Lung (tissue), 12 donors: Measurements from ENCODE around the gene CYB561D1. TPM values are rescaled to one million over a fixed set of nuclear protein-coding genes. Genes with fewer than 3 reads are reported as not detected.

ENCODE experiments used
- ATAC-seq: fragments of 200-7000 bp; cut with Tn5 transposase; one replicate; pipeline ENCODE4 v1.9.1; 2020; ENCODE audit warnings: moderate number of reproducible peaks; ENCODE audit not compliant: insufficient read depth, low FRiP score
- DNase-seq, 3 donors: peaks; one replicate each; pipeline ENCODE4 v3.0.0-alpha.2; 2013 to 2017
- H3K27ac ChIP-seq, 2 donors: one replicate each; pipeline ENCODE4 v1.5.1; 2013; ENCODE audit warnings: mild to moderate bottlenecking in 2 of 2, moderate library complexity in 2 of 2, control low read depth in 1 of 2, inconsistent platforms in 1 of 2, low read depth in 1 of 2, low read length in 1 of 2
- H3K27me3 ChIP-seq, 3 donors: one replicate each; pipeline ENCODE4 v1.5.1; 2013; ENCODE audit warnings: low read length in 2 of 3; ENCODE audit not compliant: control insufficient read depth in 3 of 3, insufficient read depth in 3 of 3
- H3K36me3 ChIP-seq, 4 donors: one replicate each; pipeline ENCODE4 v1.5.1; 2013; ENCODE audit warnings: low read length in 4 of 4, mild to moderate bottlenecking in 1 of 4, moderate library complexity in 1 of 4; ENCODE audit not compliant: control insufficient read depth in 4 of 4, insufficient read depth in 4 of 4
- H3K4me1 ChIP-seq, 5 donors: one replicate each; pipeline ENCODE4 v1.5.1; 2013; ENCODE audit warnings: low read length in 5 of 5, mild to moderate bottlenecking in 2 of 5, moderate library complexity in 1 of 5; ENCODE audit not compliant: control insufficient read depth in 5 of 5, insufficient read depth in 5 of 5
- H3K4me3 ChIP-seq: one replicate; pipeline ENCODE4 v1.5.1; 2013; ENCODE audit warnings: mild to moderate bottlenecking, control low read depth, moderate library complexity
- H3K9ac ChIP-seq, 2 donors: one replicate each; pipeline ENCODE4 v1.5.1; 2013; ENCODE audit warnings: low read length in 2 of 2, control low read depth in 1 of 2; ENCODE audit not compliant: insufficient read depth in 1 of 2
- H3K9me3 ChIP-seq, 4 donors: one replicate each; pipeline ENCODE4 v1.5.1; 2013; ENCODE audit warnings: low read length in 3 of 4, mild to moderate bottlenecking in 1 of 4, moderate library complexity in 1 of 4; ENCODE audit not compliant: control insufficient read depth in 4 of 4, insufficient read depth in 3 of 4
- CTCF ChIP-seq: IDR thresholded peaks from 2 replicates; pipeline ENCODE4 v1.5.1; 2012; ENCODE audit warnings: mild to moderate bottlenecking; ENCODE audit errors: control extremely low read depth, extremely low read depth
- WGBS, 2 donors: extraction: QIAGEN DNeasy Blood & Tissue Kit; methylation state at CpG; one replicate each; pipeline ENCODE4 v1.1.7; 2013; 5-methylcytosine and 5-hydroxymethylcytosine counted together
- polyA plus RNA-seq, 2 donors: library from polyadenylated mRNA; stranded (reverse); fragments of 200-250 nt; gene quantifications; one replicate each; pipeline ENCODE4 v1.2.1, GENCODE V29; 2013
- total RNA-seq, 2 donors: library from RNA; depleted of rRNA in 1 of 2; stranded (reverse); fragments of >200 nt in 1 of 2; gene quantifications; one replicate each; pipeline ENCODE4 v1.2.1, GENCODE V29; 2014 to 2021
- donor health status: control.
- donor health status: control.
- donor health status: Bipolar disorder and iron deficiency.
- donor health status: healthy.
- donor health status: DM: yes; HTN: yes; CAD: no.

CYB561D1 gene
- total and polyA plus RNA-seq, 4 donors, result 3.4 to 13.6 (median 6.2) TPM

- H3K9me3 ChIP-seq, result no peaks in the 10 kb centered on the region
- no peak overlapping the region for H3K9ac ChIP-seq
- TF ChIP-seq CTCF, result no peak
- 90 to 94% methylated on average over 9 of the region's 9 CpGs for WGBS, 2 donors
- no peak overlapping the region for H3K4me3 ChIP-seq
- H3K27ac ChIP-seq, result no peak overlapping the region
- no peaks in the 10 kb centered on the region for H3K4me1 ChIP-seq
- H3K27me3 ChIP-seq, result peaks cover 0 to 3% (median 0%) of the 10 kb centered on the region in 3 donors
- ATAC-seq (no peak), DNase-seq (no peak)
- no peaks in the 10 kb centered on the region for H3K36me3 ChIP-seq
Measured at GRCh38 chr1:109538827-109539555, 45.1 kb downstream of the CYB561D1 start.

- Histone ChIP-seq H3K27me3 (peaks cover 0 to 3% (median 0%) of the 10 kb centered on the region in 3 donors), H3K4me1 (no peaks in the 10 kb centered on the region), H3K36me3 (no peaks in the 10 kb centered on the region), H3K9me3 (no peaks in the 10 kb centered on the region), H3K27ac (no peak within 1 kb of the TSS), H3K9ac (no peak within 1 kb of the TSS), H3K4me3 (no peak within 1 kb of the TSS)
- no peak for DNase-seq
- 63 to 69% methylated on average over 7 of the region's 7 CpGs for WGBS, 2 donors
- no peak for TF ChIP-seq CTCF
- ATAC-seq, result no peak
Measured at GRCh38 chr1:109539676-109540075, 45.8 kb downstream of the CYB561D1 start, which contains the start of gene GPR61. Gene GPR61 (plus strand): TSS chr1:109539872. CDS start chr1:109543023, 3,151 bp downstream.

DNA sequence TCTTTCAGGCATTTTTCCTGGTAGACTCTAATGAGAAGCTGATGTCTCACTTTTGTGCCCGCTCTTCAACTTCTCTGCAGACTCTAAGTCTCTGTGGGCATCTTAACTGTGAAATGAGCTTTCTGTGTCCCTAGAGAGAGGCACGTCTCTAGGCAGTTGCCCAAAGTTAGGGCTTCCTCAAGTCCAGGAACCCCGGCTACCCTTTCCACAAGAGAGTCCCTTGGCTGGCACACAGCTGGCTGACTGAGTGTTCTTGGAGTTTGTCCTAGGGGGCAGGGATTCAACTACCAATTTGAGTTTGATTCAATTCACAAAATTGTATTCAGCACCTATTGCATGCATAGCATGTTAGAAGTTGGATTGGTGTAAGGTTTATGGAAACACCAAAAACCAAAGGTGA lies 47.2 kb downstream of the CYB561D1 start:
- peaks cover 0 to 3% (median 0%) of the 10 kb centered on the region in 3 donors for H3K27me3 ChIP-seq
- H3K36me3 ChIP-seq, result no peaks in the 10 kb centered on the region
- no peak overlapping the region for H3K4me3 ChIP-seq
- H3K9me3 ChIP-seq, result no peaks in the 10 kb centered on the region
- no peak overlapping the region for H3K27ac ChIP-seq
- H3K9ac ChIP-seq, result no peak overlapping the region
- WGBS, 2 donors, result 88 to 94% methylated on average over 3 of the region's 3 CpGs
- no peaks in the 10 kb centered on the region for H3K4me1 ChIP-seq
- DNase-seq (no peak), ATAC-seq (no peak)
- TF ChIP-seq CTCF, result no peak
